Medulla oblongata (tissue), 1 donor: ENCODE measurements around the gene IL11.
A peak's percentile ranks its signal among the peaks of the same experiment; 100 is the strongest.
"Not testable (repeated sequence)": the region's sequence is repeated elsewhere in the genome, so short reads cannot be mapped to it uniquely, and the experiment has no call there.

Source experiments
- DNase-seq: peaks from one replicate; pipeline ENCODE4 v3.0.0-alpha.2; 2015; ENCODE audit errors: extremely low spot score

The IL11 gene

DNA sequence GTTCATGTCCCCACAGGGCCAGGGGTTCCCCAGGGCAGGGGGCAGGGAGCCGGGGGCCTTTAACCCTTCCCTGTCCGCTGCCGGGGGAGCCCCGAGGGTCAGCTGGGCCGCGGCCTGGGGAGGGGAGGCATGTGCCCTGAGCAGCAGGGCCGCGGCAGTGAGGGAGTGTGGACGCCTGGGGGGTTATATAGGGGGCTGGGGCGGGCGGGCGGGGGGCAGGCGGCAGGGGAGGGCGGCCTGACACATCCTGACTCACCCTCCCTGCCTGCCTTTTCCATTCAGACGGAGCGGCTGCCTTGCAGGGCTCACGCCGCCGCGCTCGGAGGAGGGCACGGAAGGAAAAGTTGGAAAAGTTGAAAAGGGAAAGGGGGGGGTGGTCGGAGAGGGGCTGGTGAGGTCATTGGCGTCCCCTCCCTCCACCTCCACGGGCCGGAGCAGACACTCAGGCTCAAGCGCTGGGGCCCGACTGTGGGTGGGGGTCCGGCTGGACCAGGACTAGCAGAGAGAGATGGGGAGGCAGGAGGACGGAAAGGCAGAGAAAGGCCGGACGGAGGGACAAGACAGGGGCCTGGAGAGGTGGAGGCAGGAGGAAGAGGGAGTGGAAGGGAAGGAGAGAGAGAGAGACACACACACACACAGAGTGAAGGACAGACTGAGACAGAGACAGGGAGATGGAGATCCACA lies at the start of gene IL11:
Gene IL11 (minus strand): TSS at position 159 of the 684 bp plus-strand sequence. CDS start 153 bp downstream, at position 6.
- DNase-seq, result no peak

DNA sequence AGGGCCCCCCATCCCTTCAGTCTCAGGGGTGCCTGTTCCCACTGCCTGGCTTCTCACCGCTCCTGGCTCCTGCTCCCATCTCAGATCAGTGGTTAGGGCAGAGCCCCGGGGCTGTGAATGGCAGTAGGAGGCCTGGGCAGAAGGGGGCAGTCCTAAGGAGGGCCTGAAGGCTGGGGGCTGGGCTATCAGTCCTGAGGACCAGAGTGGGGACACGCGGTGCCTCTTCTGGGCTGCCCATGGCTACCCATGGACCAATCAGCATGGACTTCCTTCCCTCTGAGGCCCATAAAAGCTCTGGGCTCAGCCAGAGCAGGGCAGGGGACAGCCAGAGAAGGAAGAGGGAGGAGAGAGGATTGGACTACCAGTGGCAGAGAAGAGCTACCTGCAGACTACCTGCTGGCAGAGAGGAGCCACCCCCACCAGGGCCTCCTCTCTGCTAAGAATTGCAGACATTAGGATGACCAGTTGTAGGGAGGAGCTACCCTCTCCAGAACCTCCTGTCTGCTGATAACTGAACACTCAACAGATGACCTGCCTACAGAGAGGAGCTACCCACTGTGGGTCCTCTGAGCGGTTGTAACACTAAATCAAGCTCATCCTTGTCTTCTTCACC lies 49.5 kb upstream of the IL11 start:
- no peak for DNase-seq

DNA sequence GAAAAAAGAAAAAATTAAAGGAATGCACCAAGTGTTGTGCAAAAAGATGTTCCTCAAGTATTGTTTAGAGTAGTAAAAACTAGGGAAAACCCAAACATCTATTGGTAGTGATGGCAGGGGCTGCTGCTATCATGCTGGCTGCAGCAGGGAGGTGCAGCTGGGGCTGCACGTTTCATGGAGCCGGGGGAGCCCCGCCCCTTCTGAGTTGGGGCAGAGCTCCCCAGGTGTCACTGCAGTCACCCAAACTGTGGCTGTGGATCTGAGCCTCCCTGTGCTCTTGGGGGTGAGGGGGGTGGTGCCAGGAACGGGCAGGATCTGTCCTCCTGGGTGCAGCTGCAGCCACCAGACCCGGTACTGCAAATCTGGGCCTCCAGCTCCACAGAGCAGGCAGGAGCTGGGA lies 48.8 kb upstream of the IL11 start:
- DNase-seq, result no peak

DNA sequence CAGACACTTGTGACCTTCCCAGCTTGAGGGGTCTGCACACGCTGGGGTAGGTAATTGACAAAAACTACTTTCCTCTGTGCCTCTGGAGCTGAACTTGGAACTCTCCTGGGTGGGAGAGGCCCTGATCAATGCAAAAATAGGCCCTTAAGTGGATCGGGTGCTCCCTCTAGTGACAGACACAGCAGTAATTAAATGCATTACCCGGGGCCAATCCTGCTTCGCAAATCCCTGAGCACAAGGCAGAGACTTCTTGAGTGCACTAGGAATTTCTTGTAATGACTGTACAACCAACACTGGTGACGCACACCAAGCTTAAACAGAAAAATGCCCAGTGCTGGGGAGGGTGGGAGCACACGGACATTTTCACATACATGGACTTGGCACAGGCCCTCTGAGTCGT lies 47.9 kb upstream of the IL11 start:
- DNase-seq, result peak; percentile 87

DNA sequence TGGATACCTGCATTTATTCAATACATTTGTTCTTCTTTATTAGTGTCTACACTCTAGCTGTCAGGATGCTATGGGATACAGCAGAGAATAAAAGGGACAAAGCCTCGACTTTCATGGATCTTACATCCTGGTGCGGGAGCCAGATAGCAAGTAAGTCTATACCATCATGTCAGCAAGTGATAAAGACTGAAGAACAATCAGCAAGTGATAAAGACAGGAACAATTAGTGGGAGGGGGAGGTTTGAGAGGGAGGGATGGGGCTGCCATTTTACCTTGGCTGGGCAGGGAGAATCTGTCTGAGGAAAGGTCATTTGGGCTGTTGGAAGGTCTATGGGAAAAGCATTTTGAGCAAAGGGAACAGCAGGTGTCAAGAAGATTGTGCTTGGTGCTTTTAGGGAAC lies 39.9 kb upstream of the IL11 start:
- no peak for DNase-seq

DNA sequence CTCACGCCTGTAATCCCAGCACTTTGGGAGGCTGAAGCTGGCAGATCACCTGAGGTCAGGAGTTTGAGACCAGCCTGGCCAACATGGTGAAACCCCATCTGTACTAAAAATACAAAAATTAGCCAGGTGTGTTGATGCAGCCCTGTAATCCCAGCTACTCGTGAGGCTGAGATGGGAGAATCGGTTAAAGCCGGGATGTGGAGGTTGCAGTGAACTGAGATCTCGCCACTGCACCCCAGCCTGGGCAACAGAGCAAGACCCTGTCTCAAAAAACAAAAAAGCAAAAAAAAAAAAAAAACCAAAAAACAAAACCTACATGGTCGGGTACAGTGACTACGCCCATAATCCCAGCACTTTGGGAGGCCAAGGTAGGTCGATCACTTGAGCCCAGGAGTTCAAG lies 38.9 kb upstream of the IL11 start:
- not testable (repeated sequence) for DNase-seq

DNA sequence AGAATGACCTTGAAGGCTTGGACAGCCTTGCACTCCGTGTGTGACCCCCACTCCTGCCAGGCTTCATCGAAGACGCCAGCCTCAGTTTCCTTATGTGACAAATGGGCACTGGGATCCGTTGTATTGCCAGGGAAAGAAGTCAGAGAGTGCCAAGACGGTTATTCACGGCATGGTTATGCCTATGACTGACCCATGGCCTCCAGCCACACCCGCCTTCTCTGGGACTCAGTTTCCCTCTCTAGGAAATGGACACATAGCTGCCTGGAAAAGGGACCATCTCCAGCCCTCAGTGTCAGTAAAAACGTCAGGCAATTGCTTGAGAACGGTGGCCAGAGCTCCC lies 38.2 kb upstream of the IL11 start:
- no peak for DNase-seq

DNA sequence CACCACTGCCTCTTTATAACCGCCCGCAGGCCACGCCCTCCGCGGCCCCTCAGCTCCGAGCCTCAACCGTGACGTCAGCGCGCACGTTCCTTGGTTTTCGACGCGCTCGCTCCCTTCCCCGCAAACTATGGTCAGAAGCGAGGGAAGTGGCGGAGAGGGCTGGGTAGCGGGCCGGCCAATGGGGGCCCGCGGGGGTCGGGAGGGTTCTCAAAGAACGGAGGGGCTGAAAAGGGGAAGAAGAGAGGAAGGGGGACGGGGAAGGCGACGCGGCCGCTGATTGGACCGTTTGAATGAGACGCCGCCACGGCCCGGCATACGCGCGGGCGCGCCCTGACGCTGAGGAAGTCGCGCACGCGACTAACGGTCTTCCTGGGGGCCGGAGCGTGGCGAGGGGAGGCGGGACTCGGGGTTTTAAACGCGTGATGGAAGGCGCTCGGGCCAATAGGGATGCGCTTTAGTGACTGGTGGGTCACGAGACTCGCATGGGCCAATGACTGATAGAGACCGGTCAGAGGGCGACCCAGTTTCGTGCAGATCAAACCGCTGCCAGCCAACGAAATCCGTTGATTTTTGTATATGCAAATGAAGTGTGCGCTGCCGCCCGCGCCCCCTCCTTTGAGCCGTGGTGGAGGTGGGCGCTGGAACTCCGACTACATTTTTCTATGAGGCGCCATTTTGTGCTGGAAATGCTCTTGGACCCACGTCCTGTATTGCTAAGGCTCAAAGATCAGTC lies 37.7 kb upstream of the IL11 start:
- peak; percentile 99 for DNase-seq

DNA sequence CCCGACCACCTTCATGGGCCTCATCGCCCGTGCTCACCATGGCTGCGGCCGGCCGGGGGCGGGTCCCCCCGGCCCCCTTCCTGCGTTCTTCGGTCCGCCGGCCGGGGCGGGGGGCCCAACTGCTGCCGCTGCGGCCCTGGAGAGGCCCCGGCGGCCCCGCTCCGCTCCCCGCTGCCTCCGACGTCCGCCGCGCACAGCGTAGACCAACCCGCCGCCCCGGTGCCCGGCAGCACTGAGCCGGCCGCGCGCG lies 37.2 kb upstream of the IL11 start, which contains the start of gene UBE2S:
Gene UBE2S (minus strand): TSS at position 239 of the 250 bp plus-strand sequence. CDS start 199 bp downstream, at position 40.
- DNase-seq, result not testable (repeated sequence)

DNA sequence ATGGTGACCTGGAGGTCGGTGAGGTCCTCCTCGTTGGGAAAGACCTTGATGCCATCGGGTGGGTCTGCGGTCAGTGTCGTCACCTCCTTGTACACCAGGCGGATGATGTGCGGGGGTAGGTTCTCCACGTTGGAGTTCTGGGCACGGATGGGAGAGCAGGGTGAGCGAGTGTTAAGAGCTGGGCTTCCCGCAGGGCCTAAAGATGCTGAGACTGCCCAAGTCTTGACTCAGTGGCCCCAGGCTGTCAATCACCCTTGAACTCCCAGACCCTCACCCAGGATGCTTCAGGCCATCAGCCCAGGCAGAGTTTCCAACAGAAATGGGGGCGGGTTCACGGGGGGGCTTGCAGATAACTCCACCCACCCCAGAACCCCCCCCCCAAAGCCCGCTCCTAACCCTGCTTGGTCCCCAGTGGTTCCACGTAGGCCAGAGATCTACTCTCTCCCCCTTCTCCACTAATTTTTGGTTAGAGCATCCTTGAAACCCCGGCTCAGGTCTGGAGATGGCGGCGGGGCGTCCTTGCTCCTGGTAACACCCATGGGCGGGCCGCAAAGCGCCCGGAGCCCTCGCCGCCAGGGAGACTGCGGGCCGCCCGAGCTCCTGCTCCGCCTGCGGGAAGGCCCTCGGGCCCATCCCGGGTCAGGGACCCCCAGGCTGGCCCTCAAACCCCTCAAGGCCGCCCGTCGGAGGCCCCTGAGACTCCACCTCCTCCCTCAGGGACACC lies 36.7 kb upstream of the IL11 start:
- no peak for DNase-seq

DNA sequence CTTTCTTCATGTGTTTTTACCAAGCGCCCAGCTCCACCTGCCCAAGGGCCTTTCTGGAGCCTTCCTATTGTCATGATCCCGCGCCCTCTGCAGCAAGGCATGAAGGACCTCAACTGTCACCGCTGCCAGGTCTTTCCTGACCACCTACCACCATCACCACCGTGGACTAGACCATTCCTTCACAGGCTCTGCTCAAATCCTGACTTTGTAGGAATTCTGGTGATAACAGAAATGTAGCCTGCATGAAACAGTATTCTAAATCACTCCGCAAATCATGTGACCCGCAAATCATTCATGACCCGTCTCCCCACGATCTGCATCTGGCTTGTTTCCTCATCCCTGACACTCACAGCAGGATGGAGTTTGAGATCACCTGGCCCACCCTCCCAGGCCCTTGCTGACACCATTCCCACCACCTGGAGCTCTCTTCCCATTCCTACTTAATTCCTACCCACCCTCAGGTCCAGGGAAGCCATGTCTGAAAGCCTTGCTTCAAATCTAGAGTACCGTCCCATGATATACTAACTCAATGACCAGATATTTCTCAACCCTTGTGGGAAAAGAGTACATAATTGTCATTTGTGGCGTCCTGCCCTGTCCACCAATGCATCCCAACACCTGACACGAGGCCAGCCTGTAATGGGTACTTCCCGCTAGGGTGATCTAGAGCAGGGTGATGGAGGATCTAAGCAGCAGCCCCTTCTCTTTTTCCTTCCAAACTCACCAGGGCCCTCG lies 36.0 kb upstream of the IL11 start:
- no peak for DNase-seq

DNA sequence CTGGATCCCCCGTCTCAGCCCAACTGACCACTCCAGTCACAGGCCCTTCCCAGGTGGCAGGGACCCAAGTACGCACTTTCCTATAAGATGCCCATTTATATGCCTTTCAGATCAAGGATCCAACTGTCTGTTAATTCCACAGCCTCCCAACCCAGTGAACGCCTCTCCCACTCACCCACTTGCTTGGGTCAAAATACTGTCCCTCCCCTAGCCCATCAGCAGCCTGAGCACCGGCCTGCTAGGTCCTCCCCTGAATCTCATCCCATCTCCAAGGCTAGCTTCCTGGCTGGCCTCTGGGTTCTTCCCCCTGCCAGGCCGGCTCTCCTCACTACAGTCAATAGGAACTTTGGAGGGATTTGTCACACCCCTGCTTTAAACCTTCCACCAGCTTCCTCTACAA lies 35.4 kb upstream of the IL11 start:
- DNase-seq, result no peak

DNA sequence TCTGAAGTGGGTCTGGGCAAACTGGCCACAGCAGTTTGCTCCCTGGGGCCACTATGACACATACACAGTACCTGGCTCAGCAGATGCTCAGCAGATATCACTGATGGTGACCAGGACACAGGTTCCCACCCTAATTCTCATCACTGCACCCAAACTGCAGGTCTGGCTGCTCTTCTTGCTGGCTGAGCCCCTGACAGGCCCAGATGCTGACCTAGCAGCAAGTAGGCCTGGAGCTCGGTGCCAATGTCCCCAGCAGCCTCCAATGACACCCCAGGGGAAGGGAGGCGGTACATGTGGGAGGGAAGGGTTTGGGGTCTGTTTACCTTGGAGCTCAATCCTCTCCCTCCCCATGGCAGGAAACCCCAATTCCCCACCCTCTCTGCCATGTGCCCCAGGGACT lies 32.2 kb upstream of the IL11 start:
- no peak for DNase-seq

DNA sequence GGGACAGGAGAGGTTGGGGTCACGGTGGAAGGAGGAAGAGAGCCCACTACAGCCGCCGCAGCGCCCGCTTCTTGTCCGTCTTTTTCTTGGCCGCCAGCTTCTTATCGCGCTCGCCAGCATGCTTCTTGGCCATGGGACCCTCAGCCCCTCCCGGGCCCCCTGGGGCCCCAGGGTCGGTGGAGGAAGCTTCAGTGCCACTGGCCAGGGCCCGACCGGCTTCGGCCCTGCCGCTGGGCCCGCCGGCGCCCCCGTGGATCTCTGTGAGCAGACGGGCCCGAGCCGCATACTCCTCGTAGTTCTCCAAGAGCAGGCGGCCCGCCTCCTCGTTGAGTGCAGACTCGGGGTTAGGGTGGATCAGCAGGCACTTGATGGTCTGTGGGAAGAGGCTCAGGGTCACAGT lies 31.1 kb upstream of the IL11 start:
- not testable (repeated sequence) for DNase-seq

DNA sequence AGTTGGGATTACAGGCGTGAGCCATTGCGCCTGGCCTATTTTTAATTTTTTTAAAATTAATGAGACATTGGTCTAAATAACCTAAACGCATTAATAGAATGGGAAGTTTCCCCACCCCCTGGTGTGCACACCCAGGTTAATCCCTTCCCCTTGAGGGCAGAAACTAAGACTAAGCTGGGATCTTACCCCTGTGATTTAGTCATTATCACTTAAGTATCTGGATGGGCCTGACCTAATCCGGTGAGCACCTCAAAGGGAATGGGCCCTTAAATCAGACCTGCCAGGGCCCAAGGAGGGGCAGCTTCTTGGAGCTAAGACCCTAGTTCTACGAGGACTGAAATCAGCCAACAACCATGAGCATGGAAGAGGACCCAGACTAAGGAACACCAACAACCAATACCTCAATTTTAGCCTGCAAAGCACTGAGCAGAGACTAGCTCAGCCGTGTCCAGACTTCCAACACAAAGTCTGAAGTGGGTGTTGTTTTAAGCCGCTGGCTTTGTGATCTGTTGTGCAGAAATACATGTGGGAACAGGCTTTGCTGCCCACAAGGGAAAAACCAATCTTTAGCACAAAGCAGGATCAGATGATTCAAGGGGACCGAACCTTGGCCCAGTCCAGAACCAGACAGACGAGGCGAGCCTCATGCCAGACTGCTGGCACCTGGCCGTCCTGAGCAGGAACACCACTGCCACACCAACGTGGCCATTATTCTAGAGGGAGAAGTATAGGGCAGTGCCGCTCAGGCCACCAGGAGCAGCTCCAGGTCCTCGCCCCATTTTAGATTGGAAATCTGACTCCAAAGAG lies 30.2 kb upstream of the IL11 start:
- DNase-seq, result no peak

DNA sequence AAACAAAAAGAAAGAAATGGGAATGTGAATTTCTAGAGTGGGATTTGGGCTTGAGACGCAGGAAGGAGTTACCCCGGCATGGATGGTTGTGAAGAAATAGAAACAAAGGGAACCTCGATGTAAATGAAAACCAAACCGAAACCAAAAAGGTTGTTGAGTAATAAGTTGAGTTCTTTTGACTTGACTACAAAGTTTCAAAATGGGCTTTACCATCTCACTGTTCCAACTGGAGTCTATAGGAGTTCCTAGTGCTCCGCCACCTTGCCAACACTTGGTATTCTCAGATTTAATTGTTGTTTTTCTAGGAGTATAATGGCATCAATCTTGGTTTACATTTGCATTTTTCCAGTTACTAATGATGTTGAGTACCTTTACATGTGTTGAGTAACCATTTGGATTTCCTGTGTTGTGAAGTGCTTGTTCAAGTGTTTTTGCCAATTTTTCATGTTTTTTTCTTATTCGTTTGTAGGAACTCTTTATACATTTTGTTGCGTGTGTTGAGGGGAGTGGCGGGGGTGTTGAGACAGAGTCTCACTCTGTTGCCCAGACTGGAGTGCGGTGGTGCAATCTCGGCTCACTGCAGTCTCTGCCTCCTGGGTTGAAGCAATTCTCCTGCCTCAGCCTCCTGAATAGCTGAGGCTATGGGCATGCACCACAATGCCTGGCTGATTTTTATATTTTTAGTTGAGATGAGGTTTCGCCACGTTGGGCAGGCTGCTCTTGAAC lies 28.1 kb upstream of the IL11 start:
- DNase-seq, result no peak

DNA sequence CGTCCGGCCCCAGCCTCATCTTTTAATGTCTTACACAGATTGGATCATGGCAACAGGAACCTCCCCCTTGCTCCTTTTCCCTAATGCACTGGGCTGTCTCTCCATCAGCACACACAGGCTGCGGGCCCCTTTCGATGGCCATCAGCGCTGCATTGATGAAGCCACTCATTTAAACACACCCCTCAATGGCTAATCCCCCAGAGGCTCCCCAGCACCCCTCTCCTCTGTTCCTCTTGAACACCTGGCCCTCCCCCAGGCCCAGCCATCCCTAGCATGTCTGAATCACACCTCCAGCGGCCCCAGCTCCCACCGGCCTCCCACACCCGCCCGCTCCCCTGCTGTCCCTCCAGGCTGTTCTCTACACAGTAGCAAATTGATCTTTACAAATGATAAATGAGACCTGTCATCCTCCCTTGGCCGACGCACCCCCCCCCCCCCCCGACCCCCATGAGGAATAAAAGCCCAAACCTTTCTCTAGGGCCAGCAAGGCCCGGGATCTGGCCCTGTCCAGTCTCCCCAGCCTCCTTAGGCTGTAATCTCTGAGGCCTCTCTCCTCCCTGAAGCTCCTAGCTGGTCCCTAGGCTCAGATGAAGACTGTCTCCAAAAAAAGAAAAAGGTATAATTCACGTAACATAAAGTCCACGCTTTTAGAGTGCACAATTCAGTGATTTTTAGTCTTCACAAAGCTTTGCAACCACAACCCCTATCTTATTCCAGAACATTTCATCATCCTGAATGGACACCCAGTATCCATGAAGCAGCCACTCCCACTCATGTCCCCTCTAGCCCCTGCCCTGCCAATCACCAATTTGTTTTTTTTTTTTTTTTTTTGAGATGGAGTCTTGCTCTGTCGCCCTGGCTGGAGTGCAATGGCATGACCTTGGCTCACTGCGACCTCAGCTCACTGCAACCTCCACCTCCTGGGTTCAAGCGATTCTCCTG lies 22.8 kb upstream of the IL11 start:
- no peak for DNase-seq

DNA sequence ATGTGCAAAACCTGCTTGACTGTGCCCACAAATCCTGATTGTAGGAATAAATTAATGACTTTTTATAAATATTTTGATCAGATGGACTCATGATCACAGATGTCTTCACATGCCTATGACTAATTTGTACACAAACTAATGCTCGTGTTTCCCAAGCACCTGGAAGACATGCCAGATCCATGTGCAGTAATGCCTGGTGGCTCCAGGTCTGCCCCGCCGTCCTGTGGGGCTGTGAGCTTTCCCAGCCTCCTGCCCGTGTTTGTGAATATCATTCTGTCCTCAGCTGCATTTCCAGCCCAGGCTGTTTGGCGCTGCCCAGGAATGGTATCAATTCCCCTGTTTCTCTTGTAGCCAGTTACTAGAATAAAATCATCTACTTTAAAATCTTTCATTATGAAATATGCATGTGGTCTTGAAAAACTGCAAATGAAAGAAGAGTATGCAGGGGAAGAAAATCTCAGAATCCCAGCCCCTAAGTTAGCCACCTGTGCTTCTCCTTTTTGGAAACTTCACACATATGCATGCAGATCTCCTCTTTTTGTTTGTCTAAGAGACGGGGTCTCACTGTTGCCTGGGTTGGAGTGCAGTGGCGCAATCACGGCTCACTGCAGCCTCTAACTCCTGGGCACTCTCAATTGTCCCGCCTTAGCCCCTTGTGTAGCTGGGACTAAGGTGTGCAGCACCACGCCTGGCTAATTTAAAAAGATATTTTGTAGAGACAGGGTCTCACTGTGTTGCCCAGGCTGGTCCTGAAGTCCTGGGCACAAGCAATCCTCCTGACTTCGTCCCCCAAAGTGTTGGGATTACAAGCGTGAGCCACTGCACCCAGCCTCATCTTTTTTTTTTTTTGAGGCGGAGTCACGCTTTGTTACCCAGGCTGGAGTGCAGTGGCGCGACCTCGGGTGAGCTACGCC lies 21.7 kb upstream of the IL11 start:
- no peak for DNase-seq
